Posterior vena cava (tissue), 2 donors: Measurements from ENCODE around the gene KLF1. TPM values are rescaled to one million over a fixed set of nuclear protein-coding genes. Genes with fewer than 3 reads are reported as not detected.

Source experiments
- DNase-seq: peaks from one replicate; pipeline ENCODE4 v3.0.0-alpha.2; 2020; ENCODE audit warnings: low spot score
- intact Hi-C, 2 donors: fragments of 100-400 bp; cut with DNase I; formaldehyde crosslinking; loops; one replicate each; pipeline versions ENCODE4 v1.14.1 to v1.14.2; 2022 to 2023
- microRNA-seq, 2 donors: library from miRNA; unstranded; fragments of <30 nt; microRNA quantifications; one replicate each; pipeline ENCODE4 v1.2.0, GENCODE V29; 2020 to 2021; ENCODE audit warnings: borderline microRNAs expressed in 2 of 2
- total RNA-seq, 2 donors: library from RNA; stranded (reverse); fragmentation: NEBNext Ultra II Directional; extraction: Animal tissue kit (Norgen Biotek cat#: 25700); gene quantifications; one replicate each; pipeline ENCODE4 v1.2.1, GENCODE V29; 2021
- donor health status: DM: yes; HTN: yes; CAD: no.
- donor health status: DM: yes; HTN: yes; CAD: no.

The KLF1 gene
- total RNA-seq, 2 donors from 2014 or later, result 0.33 TPM; not detected in 1

DNA sequence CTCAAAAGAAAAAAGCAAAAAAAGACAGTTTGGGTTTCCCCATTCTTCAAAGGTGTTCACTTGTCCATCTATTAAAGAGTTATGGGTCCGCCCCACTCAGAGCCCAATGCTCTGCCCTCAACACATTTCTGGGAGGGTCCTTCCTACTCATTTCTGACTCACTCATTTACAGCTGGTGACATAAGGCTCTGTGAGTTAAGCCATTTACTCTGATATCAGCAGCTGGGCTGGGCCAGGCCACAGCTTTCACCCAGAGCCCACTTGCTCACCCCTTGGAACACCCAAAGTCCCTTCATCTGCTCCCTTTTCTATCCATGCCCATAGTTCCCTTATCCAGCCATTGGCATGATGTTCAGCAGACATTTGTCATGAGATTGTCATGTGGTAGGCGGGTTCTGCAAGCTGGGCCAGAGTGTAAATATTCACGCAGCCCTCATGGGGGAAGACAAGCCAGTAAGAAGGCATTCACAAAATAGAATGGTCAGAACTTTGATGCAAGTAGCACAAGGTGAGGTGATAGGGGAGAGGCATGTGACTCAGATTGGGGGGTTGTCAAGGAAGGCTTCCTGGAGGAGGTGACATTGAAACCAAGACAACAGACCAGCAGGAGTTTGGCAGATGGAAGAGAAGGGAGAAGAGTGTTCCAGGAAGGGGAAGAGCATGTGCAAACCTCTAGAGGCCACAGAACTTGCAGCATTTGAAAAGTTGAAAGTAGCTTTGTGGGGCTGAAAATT, 42.8 kb downstream of the KLF1 start:
- intact Hi-C loops, result no loop called here
- DNase-seq, result no peak

GRCh38 chr19:12843328-12843727, 43.7 kb downstream of the KLF1 start:
- no peak for DNase-seq
- intact Hi-C loops, result no loop called here

GRCh38 chr19:12842511-12842910, 44.5 kb downstream of the KLF1 start:
- intact Hi-C loops, result no loop called here
- DNase-seq, result no peak

DNA sequence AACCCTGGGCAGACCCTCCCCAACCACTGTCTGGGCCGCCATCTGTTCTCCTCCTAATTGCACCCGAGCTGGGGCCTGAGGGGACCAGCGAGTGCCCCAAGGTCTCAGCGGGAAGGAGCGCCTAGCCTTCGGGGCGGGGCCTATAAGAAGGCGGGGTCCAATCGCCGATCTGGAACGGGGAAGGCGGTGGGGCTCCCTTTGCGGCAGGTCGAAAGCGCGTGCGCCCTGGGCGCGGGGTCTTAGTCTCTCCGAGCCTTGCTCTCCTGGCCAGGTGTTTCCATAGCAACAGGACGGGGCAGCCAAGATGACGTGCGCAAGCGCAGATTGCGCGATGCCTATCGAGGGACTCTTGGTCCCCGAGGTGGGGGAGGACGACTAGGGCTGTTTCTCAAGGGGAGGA, 45.9 kb downstream of the KLF1 start:
- DNase-seq, result no peak
- intact Hi-C loops, result no loop called here

DNA sequence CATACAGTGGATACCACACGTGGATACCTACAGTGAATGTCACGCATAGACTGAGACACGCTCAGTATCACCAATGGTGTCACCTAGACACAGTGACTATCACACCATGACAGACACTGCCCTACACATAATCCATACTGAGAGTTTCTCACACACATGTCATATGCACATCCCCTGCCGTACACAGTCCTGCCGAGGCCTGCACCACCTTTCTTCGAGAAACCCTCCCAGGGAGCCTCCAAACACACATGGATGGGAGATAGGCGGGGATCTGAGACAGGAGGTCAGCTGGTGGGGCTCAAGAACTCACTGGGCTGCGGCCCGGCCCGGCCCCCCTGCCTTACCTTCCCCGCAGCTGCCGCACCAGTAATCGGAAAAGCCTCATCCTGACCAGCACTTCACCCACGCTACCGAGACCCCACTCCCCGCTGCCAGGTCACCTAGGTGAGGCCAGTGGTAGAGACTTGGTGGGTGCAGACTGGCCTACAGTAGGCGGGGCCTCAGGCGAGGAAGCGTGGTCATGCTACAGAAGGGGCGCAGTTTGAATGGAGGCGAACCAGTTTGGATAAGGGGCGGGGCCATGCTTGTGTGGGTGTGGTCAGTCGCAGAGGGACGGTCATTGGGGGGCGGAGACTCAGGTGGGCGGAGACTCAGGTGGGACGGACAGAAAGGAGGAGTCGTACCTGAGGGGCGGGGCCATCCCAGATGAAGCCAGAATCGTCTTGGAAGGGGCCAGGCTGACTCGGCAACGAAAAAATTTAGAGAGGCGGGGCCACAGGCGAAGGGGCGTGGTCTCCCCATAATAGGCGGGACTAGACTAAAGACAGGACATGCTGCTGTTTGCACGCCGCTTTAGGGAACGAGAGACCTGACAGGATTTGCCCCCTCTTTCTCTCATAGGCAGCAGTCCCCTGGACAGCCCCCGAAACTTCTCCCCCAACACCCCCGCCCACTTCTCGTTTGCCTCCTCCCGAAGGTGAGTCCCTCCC, 46.6 kb downstream of the KLF1 start:
- intact Hi-C loops, result no loop called here
- DNase-seq, result no peak

DNA sequence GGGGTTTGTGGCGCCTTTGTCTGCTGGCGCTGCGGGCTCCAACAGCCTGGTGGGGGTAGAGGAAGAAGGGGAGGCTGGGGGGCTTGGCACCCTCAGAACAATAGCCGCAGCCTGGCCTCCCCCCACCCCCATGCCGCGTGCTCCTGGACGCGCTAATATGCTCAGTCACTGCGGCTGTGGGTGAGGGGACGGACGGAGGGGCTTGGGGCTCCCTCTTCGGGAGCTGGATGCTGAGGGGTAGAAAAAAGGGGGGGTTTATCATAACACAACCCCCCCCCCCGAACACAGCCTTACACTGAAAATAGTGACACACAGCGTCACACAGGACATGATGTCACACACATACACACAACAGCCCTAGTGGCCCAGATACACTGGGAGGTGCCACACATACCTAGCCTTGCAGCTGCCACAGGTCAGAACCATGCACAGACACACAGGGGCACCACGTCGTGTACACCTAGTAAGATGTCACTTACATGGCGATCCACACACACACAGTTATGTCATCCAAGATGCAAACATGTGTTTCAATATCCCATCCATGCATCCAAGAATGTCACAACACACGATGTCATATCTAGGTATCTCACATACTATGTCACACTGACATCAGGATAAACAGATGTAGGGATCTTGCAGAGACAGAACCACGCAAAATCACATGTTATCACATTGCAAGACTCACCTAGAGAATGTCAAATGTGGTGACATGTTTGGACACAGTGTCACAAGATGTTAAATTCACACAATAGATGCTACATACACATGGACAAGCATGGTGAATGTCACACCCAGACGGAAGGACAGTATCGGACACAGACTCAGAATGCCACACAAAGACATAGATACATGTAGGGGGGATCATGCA, 47.9 kb downstream of the KLF1 start:
- intact Hi-C loops, result no loop called here
- no peak for DNase-seq

DNA sequence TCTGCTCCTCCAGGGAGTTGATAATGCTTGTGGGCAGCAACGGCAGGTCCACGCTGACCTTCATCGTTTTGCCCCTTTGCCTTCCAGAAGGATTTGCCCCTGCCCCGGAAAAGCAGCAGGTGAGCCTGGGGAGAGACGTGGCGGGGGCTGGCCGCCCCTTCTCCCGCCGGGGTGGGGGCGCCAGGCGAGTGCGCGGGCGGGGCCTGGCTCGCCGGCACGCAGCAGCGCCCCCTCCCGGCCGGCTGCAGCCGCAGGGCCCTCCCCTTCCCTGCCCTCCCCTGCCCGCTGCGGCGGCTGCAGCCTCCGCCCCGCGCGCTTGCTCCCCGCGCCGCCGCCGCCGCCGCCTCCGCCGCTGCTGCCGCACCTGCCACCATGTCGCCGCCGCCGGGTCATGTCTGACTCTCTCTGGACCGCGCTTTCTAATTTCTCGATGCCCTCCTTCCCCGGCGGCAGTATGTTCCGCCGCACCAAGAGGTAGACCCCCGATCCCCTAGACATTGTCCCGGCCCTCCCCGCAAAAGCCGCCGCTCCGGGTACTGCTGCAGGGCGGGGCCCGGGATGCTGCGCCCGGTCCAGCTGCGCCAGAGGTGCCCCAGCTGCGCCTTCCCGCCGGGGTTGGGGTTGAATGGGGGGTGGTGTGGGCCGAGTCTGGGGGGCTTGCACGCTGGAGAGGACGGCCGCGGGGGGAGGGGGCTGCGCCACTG, 48.7 kb downstream of the KLF1 start, which contains the start of gene MAST1:
MAST1 (plus strand) TSS at position 334 of the 704 bp plus-strand sequence; CDS start at position 392, 58 bp downstream.
- intact Hi-C loops, result no loop called here
- no peak for DNase-seq

DNA sequence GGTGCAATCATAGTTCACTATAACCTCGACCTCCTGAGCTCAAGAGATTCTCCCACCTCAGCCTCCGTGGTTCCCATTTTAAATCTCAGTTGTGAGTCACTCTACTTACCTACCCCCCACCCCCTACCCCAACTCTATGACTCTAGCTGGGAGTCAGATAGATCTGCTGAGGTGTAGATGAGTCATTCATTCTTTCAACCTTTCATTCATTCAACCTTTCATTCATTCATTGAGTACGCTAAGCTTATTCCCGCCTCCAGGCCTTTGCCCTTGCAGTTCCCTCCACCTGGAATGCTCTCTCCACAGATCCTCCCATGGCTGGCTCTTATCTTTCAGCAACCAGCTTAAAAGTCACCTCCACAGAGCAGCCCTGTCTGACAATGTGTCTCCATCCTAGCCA, 49.8 kb downstream of the KLF1 start:
- intact Hi-C loops, result no loop called here
- DNase-seq, result no peak

DNA sequence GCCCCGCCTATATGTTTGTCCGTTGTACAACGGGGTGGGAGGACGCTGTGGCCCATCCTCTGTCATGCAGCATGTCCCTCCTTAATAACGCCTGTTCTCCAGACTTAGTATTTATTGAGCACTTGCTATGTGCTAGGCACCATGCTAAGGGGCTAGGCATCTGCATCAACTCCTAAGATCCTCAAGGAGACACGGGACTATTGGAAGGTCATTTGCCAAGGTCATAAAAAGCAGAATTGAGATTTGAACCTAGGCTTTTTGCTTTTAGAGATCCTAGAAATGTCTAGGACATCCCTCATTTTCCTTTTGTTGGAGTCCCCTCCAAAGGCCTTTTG, 50.5 kb downstream of the KLF1 start:
- intact Hi-C loops, result no loop called here

DNA sequence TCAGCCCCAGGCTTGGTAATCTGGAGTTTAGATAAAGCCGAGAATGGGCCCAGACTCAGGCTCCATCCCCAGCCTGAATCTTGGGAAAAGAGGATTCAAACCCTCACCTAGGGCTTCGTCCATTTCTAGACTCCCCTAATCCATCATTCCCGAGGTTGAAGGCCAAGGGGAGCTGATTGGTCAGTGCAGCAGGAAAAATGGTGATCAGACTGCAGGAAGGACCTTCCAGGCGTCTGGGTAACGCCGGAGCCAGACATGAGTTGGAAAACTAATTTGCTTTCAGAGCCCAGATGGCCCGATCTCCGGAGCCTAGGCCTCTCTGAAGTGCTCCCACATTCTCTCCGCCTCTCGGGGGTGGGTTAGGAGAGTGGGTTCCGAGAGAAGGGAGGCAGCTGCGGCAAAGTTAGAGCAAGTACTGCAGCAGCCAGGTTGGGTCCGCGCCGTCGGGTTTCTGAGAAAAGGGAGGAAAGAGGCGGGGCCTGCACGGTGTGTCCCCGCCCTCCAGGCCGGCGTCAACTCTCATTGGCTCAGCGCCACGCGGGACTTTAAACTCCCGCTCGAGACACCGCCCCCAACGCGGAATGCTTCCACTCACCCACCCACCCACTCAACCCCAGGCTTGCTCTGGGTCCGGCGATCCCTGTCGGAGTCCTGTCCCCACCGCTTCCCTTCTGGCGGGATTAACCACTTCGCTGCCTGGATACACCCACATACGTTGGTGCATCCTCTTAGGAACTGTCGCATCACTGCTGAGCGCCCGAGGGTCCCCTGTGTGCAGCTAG, 51.8 kb downstream of the KLF1 start:
- intact Hi-C loops, result no loop called here

More for the DNA sequence above, 50.5 kb downstream of the KLF1 start:
- no peak for DNase-seq

GRCh38 chr19:12834566-12834943, 52.4 kb downstream of the KLF1 start, which contains the start of gene RTBDN:
TSS of gene RTBDN (minus strand) at chr19:12834579. CDS start at chr19:12829979, 4,600 bp downstream.
- DNase-seq, result no peak
- intact Hi-C loops, result no loop called here

More for the DNA sequence above, 51.8 kb downstream of the KLF1 start:
- no peak for DNase-seq

Small RNA genes within 50 kb of the gene (microRNA-seq; reads per million reads assigned to microRNA genes)
- gene MIR5695 (0.26 to 0.32 reads per million in 2 donors), gene MIR6794 (0 reads per million in 2 donors)

Other genes starting within 250 kb of the KLF1 start
- gene MAN2B1, start 220.5 kb downstream of the KLF1 start, total RNA-seq, result 10 to 100 TPM; 57.2 to 95.8 TPM
- 1 to 10 TPM; 6.7 to 6.9 TPM for gene WDR83, start 220.4 kb downstream of the KLF1 start, total RNA-seq
- 10 to 100 TPM; 47.2 to 52.6 TPM for gene DHPS, start 205.3 kb downstream of the KLF1 start, total RNA-seq
- not detected for gene GNG14, start 199.2 kb downstream of the KLF1 start, total RNA-seq
- 1 to 10 TPM; 3.1 to 3.6 TPM for gene FBXW9, start 190.6 kb downstream of the KLF1 start, total RNA-seq
- 10 to 100 TPM; 57.5 to 59.2 TPM for gene TNPO2, start 163.3 kb downstream of the KLF1 start, total RNA-seq
- 100 to 1,000 TPM; 109 to 121 TPM for gene TRIR, start 152.5 kb downstream of the KLF1 start, total RNA-seq
- gene GET3, start 149.7 kb downstream of the KLF1 start, total RNA-seq, result 10 to 100 TPM; 41.2 to 42.6 TPM
- not detected for gene BEST2, start 135.4 kb downstream of the KLF1 start, total RNA-seq
- 10 to 100 TPM; 20.2 to 21.7 TPM for gene HOOK2, start 111.6 kb downstream of the KLF1 start, total RNA-seq
- gene JUNB, start 95.7 kb downstream of the KLF1 start, total RNA-seq, result 100 to 1,000 TPM; 193 to 418 TPM
- gene PRDX2, start 85.4 kb downstream of the KLF1 start, total RNA-seq, result 100 to 1,000 TPM; 126 to 130 TPM
- gene THSD8, start 85.1 kb downstream of the KLF1 start, total RNA-seq, result 1 to 10 TPM in 1 of 2 donors, under 1 TPM in 1; 1.00 to 1.6 TPM
- 1 to 10 TPM; 4.3 to 5.1 TPM for gene RNASEH2A, start 80.6 kb downstream of the KLF1 start, total RNA-seq
- not detected for gene RTBDN, start 52.6 kb downstream of the KLF1 start, total RNA-seq
- under 1 TPM in 1 of 2 donors, not detected in 1; 0.37 TPM for gene MAST1, start 48.7 kb downstream of the KLF1 start, total RNA-seq
- gene DNASE2, start 5.8 kb downstream of the KLF1 start, total RNA-seq, result 10 to 100 TPM; 20.2 to 31.8 TPM
- gene GCDH, start 4.0 kb upstream of the KLF1 start, total RNA-seq, result 10 to 100 TPM in 1 of 2 donors, 1 to 10 TPM in 1; 8.5 to 14.6 TPM
- not detected for gene SYCE2, start 32.1 kb upstream of the KLF1 start, total RNA-seq
- 10 to 100 TPM; 30.8 to 31.1 TPM for gene FARSA, start 46.5 kb upstream of the KLF1 start, total RNA-seq
- gene CALR, start 51.4 kb upstream of the KLF1 start, total RNA-seq, result 100 to 1,000 TPM; 629 to 855 TPM
- 100 to 1,000 TPM in 1 of 2 donors, 10 to 100 TPM in 1; 90.9 to 124 TPM for gene RAD23A, start 58.7 kb upstream of the KLF1 start, total RNA-seq
- 10 to 100 TPM; 18.1 to 20.7 TPM for gene GADD45GIP1, start 70.0 kb upstream of the KLF1 start, total RNA-seq
- not detected for gene DAND5, start 82.4 kb upstream of the KLF1 start, total RNA-seq
- gene NFIX, start 108.3 kb upstream of the KLF1 start, total RNA-seq, result 100 to 1,000 TPM; 242 to 327 TPM
- 10 to 100 TPM in 1 of 2 donors, 1 to 10 TPM in 1; 9.8 to 13.0 TPM for gene LYL1, start 215.7 kb upstream of the KLF1 start, total RNA-seq
- 10 to 100 TPM; 21.9 to 24.1 TPM for gene TRMT1, start 229.5 kb upstream of the KLF1 start, total RNA-seq
- gene NACC1, start 231.1 kb upstream of the KLF1 start, total RNA-seq, result 10 to 100 TPM; 37.6 to 39.7 TPM